HG02798 (cell line): ENCODE results near the gene DONSON.
"Not testable (repeated sequence)": the region's sequence is repeated elsewhere in the genome, so short reads cannot be mapped to it uniquely, and the experiment has no call there.

Experiments
- ATAC-seq: cut with Tn5 transposase; IDR thresholded peaks from one replicate; pipeline ENCODE4 v1.9.1; 2021; ENCODE audit warnings: mild to moderate bottlenecking; ENCODE audit not compliant: unreplicated experiment, poor library complexity

Gene DONSON, protein sequence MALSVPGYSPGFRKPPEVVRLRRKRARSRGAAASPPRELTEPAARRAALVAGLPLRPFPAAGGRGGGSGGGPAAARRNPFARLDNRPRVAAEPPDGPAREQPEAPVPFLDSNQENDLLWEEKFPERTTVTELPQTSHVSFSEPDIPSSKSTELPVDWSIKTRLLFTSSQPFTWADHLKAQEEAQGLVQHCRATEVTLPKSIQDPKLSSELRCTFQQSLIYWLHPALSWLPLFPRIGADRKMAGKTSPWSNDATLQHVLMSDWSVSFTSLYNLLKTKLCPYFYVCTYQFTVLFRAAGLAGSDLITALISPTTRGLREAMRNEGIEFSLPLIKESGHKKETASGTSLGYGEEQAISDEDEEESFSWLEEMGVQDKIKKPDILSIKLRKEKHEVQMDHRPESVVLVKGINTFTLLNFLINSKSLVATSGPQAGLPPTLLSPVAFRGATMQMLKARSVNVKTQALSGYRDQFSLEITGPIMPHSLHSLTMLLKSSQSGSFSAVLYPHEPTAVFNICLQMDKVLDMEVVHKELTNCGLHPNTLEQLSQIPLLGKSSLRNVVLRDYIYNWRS

DNA sequence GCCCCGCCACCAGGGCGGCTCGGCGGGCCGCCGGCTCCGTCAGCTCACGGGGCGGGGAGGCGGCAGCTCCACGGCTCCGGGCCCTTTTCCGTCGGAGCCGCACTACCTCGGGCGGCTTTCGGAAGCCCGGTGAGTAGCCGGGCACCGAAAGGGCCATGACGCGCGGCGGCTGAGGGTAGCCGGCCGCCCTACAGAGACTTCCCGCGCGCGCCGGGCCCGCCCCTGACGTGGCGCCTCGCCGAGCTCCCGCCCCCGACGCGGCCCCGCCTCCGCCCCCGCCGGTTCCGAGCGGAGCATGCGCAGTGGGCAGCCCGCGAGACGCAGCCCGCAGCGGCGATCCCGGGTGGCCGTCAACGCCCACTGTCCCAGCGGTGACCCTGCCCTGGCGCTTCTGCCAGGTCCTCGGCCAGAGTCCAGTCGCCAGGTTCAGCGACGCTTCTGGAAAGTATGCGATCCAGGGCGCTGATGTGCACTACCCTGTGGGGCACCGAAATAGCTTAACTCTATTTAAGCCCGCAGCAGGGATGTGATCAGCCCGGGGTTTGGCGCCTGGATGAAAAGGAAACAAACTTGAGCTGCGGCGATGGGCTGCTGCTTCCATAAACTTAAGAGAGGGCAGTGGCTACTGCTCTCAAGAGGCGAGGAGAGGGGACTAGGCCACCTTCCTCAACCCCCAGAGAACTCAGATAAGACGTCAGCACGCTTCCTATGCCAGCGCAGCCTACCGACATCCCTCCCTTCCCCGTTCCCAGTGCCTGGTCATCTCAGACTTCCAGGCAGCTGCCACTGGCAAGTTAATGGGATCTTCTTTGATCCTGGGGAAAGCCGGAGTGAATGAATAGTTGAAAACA is at the start of gene DONSON:
Gene DONSON, minus strand, starts transcription at position 200 of the 851 bp plus-strand sequence. Its CDS starts 43 bp downstream, at position 157.
- peak; percentile 92 for ATAC-seq

DNA sequence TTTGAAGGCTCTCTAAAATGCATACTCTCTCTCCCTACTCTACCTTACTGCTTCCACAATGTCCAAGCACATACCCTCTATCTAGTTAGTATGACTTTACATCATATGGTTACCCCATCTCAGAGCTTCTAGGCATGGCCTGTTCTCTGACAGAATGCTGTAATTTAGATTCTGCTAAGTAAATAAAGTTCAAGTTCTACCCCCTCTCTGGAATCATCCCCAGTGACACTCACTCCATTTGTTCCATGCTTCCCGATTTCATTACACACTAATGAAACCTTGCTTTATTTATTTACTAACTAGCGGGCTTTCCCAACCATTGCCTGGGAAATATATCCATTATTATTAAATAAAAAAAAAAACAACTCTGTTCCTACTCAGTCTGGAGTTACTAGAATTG is 45.8 kb upstream of the DONSON start:
- no peak for ATAC-seq

- not testable (repeated sequence) for ATAC-seq
Measured at GRCh38 chr21:33626151-33626550, 37.7 kb upstream of the DONSON start.

GRCh38 chr21:33622253-33622652 is 33.8 kb upstream of the DONSON start:
- no peak for ATAC-seq

- ATAC-seq, result no peak
Measured at GRCh38 chr21:33619726-33620125, 31.2 kb upstream of the DONSON start.

GRCh38 chr21:33618407-33618806 is 29.9 kb upstream of the DONSON start:
- no peak for ATAC-seq

DNA sequence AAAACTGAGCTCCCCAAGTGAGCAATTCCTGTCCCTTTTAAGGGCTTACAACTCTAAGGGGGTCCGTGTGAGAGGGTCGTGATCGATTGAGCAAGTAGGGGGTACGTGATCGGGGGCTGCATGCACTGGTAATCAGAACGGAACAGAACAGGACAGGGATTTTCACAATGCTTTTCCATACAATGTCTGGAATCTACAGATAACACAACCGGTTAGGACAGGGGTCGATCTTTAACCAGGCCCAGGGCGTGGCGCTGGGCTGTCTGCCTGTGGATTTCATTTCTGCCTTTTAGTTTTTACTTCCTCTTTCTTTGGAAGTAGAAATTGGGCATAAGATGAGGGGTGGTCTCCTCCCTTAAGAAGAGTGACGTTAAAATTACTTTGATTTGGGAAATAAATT is 29.1 kb upstream of the DONSON start:
- not testable (repeated sequence) for ATAC-seq

GRCh38 chr21:33611006-33611744 is 22.7 kb upstream of the DONSON start:
- ATAC-seq, result no peak

DNA sequence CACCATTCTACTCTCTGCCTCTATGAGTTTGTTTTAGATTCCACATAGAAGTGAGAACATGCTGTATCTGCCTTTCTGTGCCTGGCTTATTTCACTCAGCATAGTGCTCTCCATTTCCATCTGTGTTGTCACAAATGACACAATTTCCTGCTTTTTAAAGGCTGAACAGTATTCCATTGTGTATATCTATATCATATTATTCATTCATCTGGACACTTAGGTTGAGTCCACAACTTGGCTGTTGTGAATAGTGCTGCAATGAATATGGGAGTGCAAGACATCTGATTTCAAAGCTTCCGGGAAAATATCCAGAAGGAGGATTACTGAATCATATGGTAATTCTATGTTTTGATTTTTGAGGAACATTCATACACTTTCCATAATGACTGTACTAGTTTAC is 20.1 kb upstream of the DONSON start:
- no peak for ATAC-seq

- ATAC-seq, result no peak
Measured at GRCh38 chr21:33598051-33598450, 9.6 kb upstream of the DONSON start.

DNA sequence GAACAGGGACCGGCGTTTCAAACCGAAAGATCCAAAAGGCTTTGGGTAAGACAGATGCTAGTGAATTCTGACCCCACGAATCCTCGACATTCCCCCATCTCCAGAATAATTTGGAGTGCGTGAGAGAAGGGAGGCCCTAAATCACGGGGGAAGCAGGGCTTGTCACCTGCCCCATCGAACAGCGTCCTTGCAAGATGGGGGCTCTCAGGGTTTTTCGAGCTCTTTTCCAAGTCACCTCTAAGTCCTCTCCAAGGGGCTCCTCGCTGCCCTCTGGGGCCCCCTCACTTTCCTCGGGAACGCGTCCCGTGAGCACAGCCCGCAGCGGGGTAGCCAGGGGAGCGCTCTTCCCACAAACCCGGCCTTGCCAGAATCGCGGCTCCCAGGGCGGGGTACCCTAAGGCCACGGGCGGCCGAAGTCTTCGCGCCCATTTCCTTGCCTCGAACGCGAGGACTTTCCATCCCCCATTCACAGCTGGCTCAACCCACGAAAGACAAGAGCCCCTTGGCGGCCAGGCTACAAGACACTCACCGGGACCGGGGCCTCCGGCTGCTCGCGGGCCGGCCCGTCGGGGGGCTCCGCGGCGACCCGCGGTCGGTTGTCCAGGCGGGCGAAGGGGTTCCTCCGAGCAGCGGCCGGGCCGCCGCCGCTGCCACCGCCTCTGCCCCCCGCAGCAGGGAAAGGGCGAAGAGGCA is 546 bp downstream of the DONSON start:
- ATAC-seq, result peak; percentile 34

DNA sequence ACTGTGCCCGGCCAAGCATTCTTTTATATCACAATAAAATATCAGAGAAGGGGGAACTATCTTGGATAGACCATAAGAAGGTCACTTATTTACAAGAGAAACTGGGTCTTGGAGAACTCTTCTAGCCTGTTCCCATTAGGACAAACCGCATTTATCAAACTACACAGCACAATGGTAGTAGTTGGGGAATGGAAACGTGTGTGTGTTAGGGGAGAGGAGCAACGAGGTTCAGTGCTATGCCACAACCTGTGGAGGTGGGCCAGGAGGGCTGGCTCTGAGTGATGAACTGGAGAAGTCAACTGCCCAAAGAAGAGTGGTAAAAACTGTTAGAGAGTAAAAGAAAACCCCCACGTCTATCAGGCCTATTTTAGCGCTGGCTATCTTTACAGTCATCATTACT is 1.6 kb downstream of the DONSON start:
- no peak for ATAC-seq

GRCh38 chr21:33584455-33584854 is 4.0 kb downstream of the DONSON start:
- no peak for ATAC-seq

- no peak for ATAC-seq
Measured at GRCh38 chr21:33578959-33579542, 9.4 kb downstream of the DONSON start.

- ATAC-seq, result no peak
Measured at GRCh38 chr21:33578214-33578613, 10.3 kb downstream of the DONSON start.

DNA sequence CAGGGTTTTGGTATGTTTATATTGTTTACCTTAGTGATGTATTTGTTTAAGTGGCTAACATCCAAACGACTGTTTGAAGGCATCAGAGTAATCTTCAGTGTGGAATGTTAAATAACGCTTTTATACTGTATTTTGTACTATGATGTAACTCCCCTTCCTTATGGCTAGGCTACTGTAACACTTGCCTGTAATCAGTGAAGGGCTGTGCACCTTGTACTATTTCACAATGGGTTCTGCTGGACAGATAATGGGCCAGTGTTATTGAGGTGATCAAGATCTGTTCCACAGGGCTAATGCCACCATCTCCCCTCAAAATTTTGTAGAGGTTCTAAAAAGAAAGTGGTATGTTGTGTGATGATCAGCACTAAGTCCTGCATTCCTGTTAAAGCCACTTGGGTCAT is 11.7 kb downstream of the DONSON start:
- not testable (repeated sequence) for ATAC-seq

DNA sequence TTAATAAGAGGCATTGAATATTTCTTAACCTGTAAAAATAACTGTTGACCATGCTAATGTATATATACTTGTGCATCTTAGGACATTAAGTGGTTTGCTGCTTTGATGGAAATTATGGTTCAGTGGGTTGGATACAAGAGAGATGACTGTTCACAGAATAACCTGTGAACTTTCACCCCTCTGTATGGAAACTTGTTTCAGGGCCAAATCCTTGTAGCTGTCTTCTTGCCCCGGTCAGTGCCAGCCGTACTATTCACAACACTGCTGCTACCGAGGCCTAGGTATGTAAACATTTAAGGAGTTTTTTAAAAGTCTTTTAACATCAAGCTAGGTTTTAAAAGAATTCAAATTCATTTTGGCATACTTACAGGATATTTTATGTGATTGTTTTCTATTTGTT is 16.1 kb downstream of the DONSON start:
- no peak for ATAC-seq

- ATAC-seq, result no peak
Measured at GRCh38 chr21:33569991-33570390, 18.5 kb downstream of the DONSON start.

- ATAC-seq, result no peak
Measured at GRCh38 chr21:33568448-33568847, 20.0 kb downstream of the DONSON start.
